ENCODE data around the gene PRDX5. TPM values are rescaled to one million over a fixed set of nuclear protein-coding genes. Genes with fewer than 3 reads are reported as not detected.
"Not testable (repeated sequence)": the region's sequence is repeated elsewhere in the genome, so short reads cannot be mapped to it uniquely, and the experiment has no call there.

Gene PRDX5
- total RNA-seq, 1 donor: 245 TPM

GRCh38 chr11:64323373-64323772 is 5.5 kb downstream of the PRDX5 start:
- Histone ChIP-seq H3K27me3 (ENCODE audit: insufficient read depth, low read length) (no peaks in the 10 kb centered on the region), H4K20me1 (ENCODE audit: insufficient read depth, low read length) (peaks cover 7% of the 10 kb centered on the region), H3K4me1 (ENCODE audit: insufficient read depth, low read length) (peaks cover 6% of the 10 kb centered on the region), H3K36me3 (ENCODE audit: insufficient read depth, low read length) (peaks cover 17% of the 10 kb centered on the region), H2AFZ (ENCODE audit: low read length) (no peak overlapping the region), H3K4me2 (ENCODE audit: insufficient read depth, low read length) (no peak overlapping the region), H3K79me2 (ENCODE audit: insufficient read depth, low read length) (peaks cover 11% of the 10 kb centered on the region), H3K27ac (ENCODE audit: low read depth, low read length) (no peak overlapping the region), H3K9me3 (ENCODE audit: low read depth, low read length) (no peaks in the 10 kb centered on the region), H3K4me3 (ENCODE audit: insufficient read depth, low read length) (no peak overlapping the region)
- no peak for TF ChIP-seq CTCF (IDR thresholded peaks at IDR 0.05; ENCODE audit: extremely low read depth, low read depth, low read length)
- DNase-seq (ENCODE audit: insufficient read length, low spot score, missing footprints): peak; percentile 59

- H3K27ac ChIP-seq (ENCODE audit: low read depth, low read length); H4K20me1 ChIP-seq (ENCODE audit: insufficient read depth, low read length); H2AFZ ChIP-seq (ENCODE audit: low read length); H3K9me3 ChIP-seq (ENCODE audit: low read depth, low read length); H3K4me2 ChIP-seq (ENCODE audit: insufficient read depth, low read length); H3K79me2 ChIP-seq (ENCODE audit: insufficient read depth, low read length); H3K4me1 ChIP-seq (ENCODE audit: insufficient read depth, low read length); H3K27me3 ChIP-seq (ENCODE audit: insufficient read depth, low read length); H3K4me3 ChIP-seq (ENCODE audit: insufficient read depth, low read length): not testable (repeated sequence)
- peaks cover 17% of the 10 kb centered on the region for H3K36me3 ChIP-seq (ENCODE audit: insufficient read depth, low read length)
- peak; percentile 25 for DNase-seq (ENCODE audit: insufficient read length, low spot score, missing footprints)
These were observed 6.1 kb downstream of the PRDX5 start for GRCh38 chr11:64323984-64324383.

GRCh38 chr11:64324692-64325469 is 7.0 kb downstream of the PRDX5 start:
- Histone ChIP-seq H3K4me1 (ENCODE audit: insufficient read depth, low read length) (peaks cover 10% of the 10 kb centered on the region), H3K4me3 (ENCODE audit: insufficient read depth, low read length) (no peak overlapping the region), H3K4me2 (ENCODE audit: insufficient read depth, low read length) (no peak overlapping the region), H3K36me3 (ENCODE audit: insufficient read depth, low read length) (peaks cover 17% of the 10 kb centered on the region), H3K9me3 (ENCODE audit: low read depth, low read length) (no peaks in the 10 kb centered on the region), H3K27ac (ENCODE audit: low read depth, low read length) (no peak overlapping the region), H2AFZ (ENCODE audit: low read length) (no peak overlapping the region), H3K27me3 (ENCODE audit: insufficient read depth, low read length) (no peaks in the 10 kb centered on the region), H3K79me2 (ENCODE audit: insufficient read depth, low read length) (peaks cover 2% of the 10 kb centered on the region), H4K20me1 (ENCODE audit: insufficient read depth, low read length) (peaks cover 7% of the 10 kb centered on the region)
- TF ChIP-seq CTCF (IDR thresholded peaks at IDR 0.05; ENCODE audit: extremely low read depth, low read depth, low read length): no peak
- no peak for DNase-seq (ENCODE audit: insufficient read length, low spot score, missing footprints)

GRCh38 chr11:64327375-64327774 is 9.5 kb downstream of the PRDX5 start:
- DNase-seq (ENCODE audit: insufficient read length, low spot score, missing footprints): peak; percentile 41
- TF ChIP-seq CTCF (IDR thresholded peaks at IDR 0.05; ENCODE audit: extremely low read depth, low read depth, low read length): no peak
- Histone ChIP-seq H4K20me1 (ENCODE audit: insufficient read depth, low read length) (peaks cover 4% of the 10 kb centered on the region), H3K9me3 (ENCODE audit: low read depth, low read length) (no peaks in the 10 kb centered on the region), H3K27ac (ENCODE audit: low read depth, low read length) (no peak overlapping the region), H3K4me3 (ENCODE audit: insufficient read depth, low read length) (no peak overlapping the region), H3K4me2 (ENCODE audit: insufficient read depth, low read length) (no peak overlapping the region), H3K4me1 (ENCODE audit: insufficient read depth, low read length) (peaks cover 24% of the 10 kb centered on the region), H3K36me3 (ENCODE audit: insufficient read depth, low read length) (peaks cover 4% of the 10 kb centered on the region), H2AFZ (ENCODE audit: low read length) (no peak overlapping the region), H3K27me3 (ENCODE audit: insufficient read depth, low read length) (no peaks in the 10 kb centered on the region), H3K79me2 (ENCODE audit: insufficient read depth, low read length) (no peaks in the 10 kb centered on the region)
